KOPT-K1 (cell line): ENCODE data around the gene SMAD5.

Experiments
- H3K27ac ChIP-seq: fragments of 200-600 bp; sonication (generic); 2 replicates; pipeline ENCODE4 v1.5.1; 2016; ENCODE audit warnings: antibody characterized with exemption, mild to moderate bottlenecking, low read depth, low read length; ENCODE audit not compliant: poor library complexity, severe bottlenecking
- H3K36me3 ChIP-seq: fragments of 200-600 bp; sonication (generic); 2 replicates; pipeline ENCODE4 v1.5.1; 2017; ENCODE audit warnings: antibody characterized with exemption, mild to moderate bottlenecking, low read length, moderate library complexity; ENCODE audit not compliant: insufficient read depth
- H3K9me3 ChIP-seq: fragments of 200-600 bp; sonication (generic); 2 replicates; pipeline ENCODE4 v1.5.1; 2017; ENCODE audit warnings: antibody characterized with exemption, low read length, mild to moderate bottlenecking; ENCODE audit not compliant: insufficient read depth, poor library complexity, severe bottlenecking

The SMAD5 gene

GRCh38 chr5:136192526-136193321 is 60.1 kb downstream of the SMAD5 start, which contains the start of gene SMIM32:
TSS of gene SMIM32 (minus strand) at chr5:136193162. CDS start at chr5:136192524, 638 bp downstream.
- Histone ChIP-seq H3K36me3 (no peaks in the 10 kb centered on the region), H3K9me3 (no peaks in the 10 kb centered on the region), H3K27ac (no peak within 1 kb of the TSS)

GRCh38 chr5:136193322-136193935 is 60.8 kb downstream of the SMAD5 start:
- Histone ChIP-seq H3K27ac (no peak overlapping the region), H3K36me3 (no peaks in the 10 kb centered on the region), H3K9me3 (no peaks in the 10 kb centered on the region)

GRCh38 chr5:136194576-136194975 is 61.9 kb downstream of the SMAD5 start:
- Histone ChIP-seq H3K9me3 (no peaks in the 10 kb centered on the region), H3K36me3 (no peaks in the 10 kb centered on the region), H3K27ac (no peak overlapping the region)

- Histone ChIP-seq H3K36me3 (no peaks in the 10 kb centered on the region), H3K9me3 (no peaks in the 10 kb centered on the region), H3K27ac (no peak overlapping the region)
Measured at GRCh38 chr5:136195971-136196820, 63.6 kb downstream of the SMAD5 start.

GRCh38 chr5:136197462-136198142 is 65.0 kb downstream of the SMAD5 start:
- Histone ChIP-seq H3K36me3 (no peaks in the 10 kb centered on the region), H3K27ac (no peak overlapping the region), H3K9me3 (no peaks in the 10 kb centered on the region)

- Histone ChIP-seq H3K9me3 (no peaks in the 10 kb centered on the region), H3K36me3 (no peaks in the 10 kb centered on the region), H3K27ac (no peak overlapping the region)
Measured at GRCh38 chr5:136198453-136198852, 65.8 kb downstream of the SMAD5 start.

- Histone ChIP-seq H3K27ac (no peak overlapping the region), H3K9me3 (no peaks in the 10 kb centered on the region), H3K36me3 (no peaks in the 10 kb centered on the region)
Measured at GRCh38 chr5:136199408-136199807, 66.8 kb downstream of the SMAD5 start.

- Histone ChIP-seq H3K27ac (no peak overlapping the region), H3K9me3 (no peaks in the 10 kb centered on the region), H3K36me3 (no peaks in the 10 kb centered on the region)
Measured at GRCh38 chr5:136200130-136200529, 67.5 kb downstream of the SMAD5 start.

GRCh38 chr5:136200761-136201160 is 68.1 kb downstream of the SMAD5 start:
- no peak overlapping the region for H3K27ac ChIP-seq
- no peaks in the 10 kb centered on the region for H3K9me3 ChIP-seq
- no peaks in the 10 kb centered on the region for H3K36me3 ChIP-seq

- Histone ChIP-seq H3K9me3 (no peaks in the 10 kb centered on the region), H3K27ac (no peak overlapping the region), H3K36me3 (no peaks in the 10 kb centered on the region)
Measured at GRCh38 chr5:136201870-136202269, 69.2 kb downstream of the SMAD5 start.

GRCh38 chr5:136202469-136203205 is 70.0 kb downstream of the SMAD5 start:
- no peak overlapping the region for H3K27ac ChIP-seq
- H3K36me3 ChIP-seq, result no peaks in the 10 kb centered on the region
- no peaks in the 10 kb centered on the region for H3K9me3 ChIP-seq

GRCh38 chr5:136203303-136203922 is 70.8 kb downstream of the SMAD5 start:
- Histone ChIP-seq H3K27ac (no peak overlapping the region), H3K36me3 (no peaks in the 10 kb centered on the region), H3K9me3 (no peaks in the 10 kb centered on the region)

GRCh38 chr5:136205061-136205702 is 72.5 kb downstream of the SMAD5 start:
- Histone ChIP-seq H3K27ac (no peak overlapping the region), H3K9me3 (no peaks in the 10 kb centered on the region), H3K36me3 (no peaks in the 10 kb centered on the region)
